Spinal cord (tissue), 10 donors: Measurements from ENCODE around the gene CD40. TPM values are rescaled to one million over a fixed set of nuclear protein-coding genes. Genes with fewer than 3 reads are reported as not detected.

Source experiments
- DNase-seq, 6 donors: peaks; one replicate each; pipeline versions ENCODE4 v3.0.0 to v3.0.0-alpha.2; 2013 to 2015; ENCODE audit warnings: low spot score in 6 of 6, low read depth in 4 of 6
- H3K27ac ChIP-seq: one replicate; pipeline ENCODE4 v1.5.1; 2013; ENCODE audit warnings: low read depth, low read length, control low read depth
- H3K27me3 ChIP-seq: one replicate; pipeline ENCODE4 v1.6.1; 2013; ENCODE audit warnings: low read length; ENCODE audit not compliant: control insufficient read depth, insufficient read depth
- H3K36me3 ChIP-seq: one replicate; pipeline ENCODE4 v1.6.1; 2013; ENCODE audit warnings: low read length; ENCODE audit not compliant: control insufficient read depth, insufficient read depth
- H3K4me1 ChIP-seq: one replicate; pipeline ENCODE4 v1.6.1; 2013; ENCODE audit warnings: low read length; ENCODE audit not compliant: control insufficient read depth, insufficient read depth
- H3K4me3 ChIP-seq: one replicate; pipeline ENCODE4 v1.5.1; 2013; ENCODE audit warnings: low read depth, low read length, control low read depth
- H3K9me3 ChIP-seq: one replicate; pipeline ENCODE4 v1.6.1; 2013; ENCODE audit warnings: low read length; ENCODE audit not compliant: control insufficient read depth, insufficient read depth
- WGBS: methylation state at CpG from one replicate; pipeline ENCODE4 v1.1.5; 2013; ENCODE audit warnings: missing lambda C conversion rate; ENCODE audit not compliant: insufficient coverage; 5-methylcytosine and 5-hydroxymethylcytosine counted together
- polyA plus RNA-seq, 2 donors: library from polyadenylated mRNA; unstranded; fragments of 120-200 nt; gene quantifications; one replicate each; pipeline ENCODE4 v1.2.1, GENCODE V29; 2013; ENCODE audit not compliant: insufficient read length in 2 of 2
- total RNA-seq, 2 donors: library from RNA; depleted of rRNA in 1 of 2; stranded (reverse); fragments of 120-200 nt in 1 of 2; fragments of >200 nt in 1 of 2; gene quantifications; one replicate each; pipeline versions ENCODE4 v1.2.3 to v1.2.4, GENCODE V29; 2013 to 2014
- donor health status: healthy.

The CD40 gene
- total and polyA plus RNA-seq, 4 donors, result 1.6 to 6.5 (median 5.6) TPM

DNA sequence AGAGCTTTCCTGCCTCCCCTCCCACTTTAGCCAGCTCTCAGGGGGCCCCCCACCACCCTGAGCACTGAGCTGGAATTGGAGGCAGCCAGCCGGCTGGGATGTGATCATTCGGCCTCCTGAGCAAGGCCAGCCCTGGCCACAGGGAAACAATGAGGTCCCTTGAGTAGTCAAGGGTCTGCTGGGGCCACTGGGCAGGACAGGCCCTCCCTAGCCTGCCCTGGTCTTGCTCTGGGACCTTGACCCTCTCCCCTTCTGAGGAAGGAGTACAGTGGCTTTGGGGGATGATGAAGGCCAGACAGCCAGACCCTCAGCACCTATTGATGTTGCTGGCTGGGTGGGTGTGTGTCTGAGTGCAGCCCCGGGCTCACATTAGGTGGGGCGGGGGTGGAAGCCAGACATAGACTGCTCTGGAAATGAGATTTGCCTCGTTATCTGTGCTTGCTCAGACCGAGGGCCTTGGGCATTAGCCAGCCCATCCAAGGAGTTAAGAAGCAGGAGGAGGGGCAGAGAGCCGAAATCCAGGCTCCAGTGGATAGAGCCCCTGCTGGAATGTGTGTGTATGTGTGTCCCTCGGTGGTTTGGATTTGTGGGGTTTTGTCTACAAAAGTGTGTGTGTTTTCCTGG is 21.3 kb downstream of the CD40 start:
- Histone ChIP-seq H3K36me3 (no peaks in the 10 kb centered on the region), H3K27ac (no peak overlapping the region), H3K27me3 (peaks cover 6% of the 10 kb centered on the region), H3K9me3 (no peaks in the 10 kb centered on the region), H3K4me3 (no peak overlapping the region), H3K4me1 (peaks cover 35% of the 10 kb centered on the region)
- no peak for DNase-seq
- 47% methylated on average over 8 of the region's 8 CpGs for WGBS

DNA sequence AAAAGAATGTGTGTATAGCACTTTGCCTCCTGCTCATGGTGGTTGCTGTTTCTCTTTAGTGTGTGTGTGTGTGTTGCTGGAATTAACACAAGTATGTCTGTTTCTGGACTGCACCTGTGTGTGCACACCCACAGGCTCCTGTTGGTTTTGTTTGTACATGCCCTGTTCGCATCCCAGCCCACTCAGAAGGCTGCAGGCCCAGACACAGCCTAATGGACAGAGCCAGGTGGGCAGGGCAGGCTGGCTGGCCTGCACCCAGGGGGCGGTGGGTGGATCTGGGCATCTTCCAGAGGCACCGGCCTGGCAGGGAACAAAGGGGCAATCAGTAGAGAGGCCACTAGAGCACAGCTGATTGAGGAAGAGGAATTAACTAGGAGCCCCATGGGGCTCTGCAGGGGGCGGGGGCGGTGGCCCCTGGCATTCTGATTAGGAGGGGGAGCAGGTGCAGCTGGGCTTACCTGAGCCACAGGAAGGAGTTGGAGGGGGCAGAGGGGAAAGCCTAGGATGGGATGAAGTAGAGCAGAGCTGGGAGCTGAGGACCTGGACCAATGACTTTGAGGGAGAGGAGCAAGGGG is 21.9 kb downstream of the CD40 start:
- DNase-seq, result no peak
- no peaks in the 10 kb centered on the region for H3K36me3 ChIP-seq
- peaks cover 35% of the 10 kb centered on the region for H3K4me1 ChIP-seq
- H3K27me3 ChIP-seq, result peaks cover 6% of the 10 kb centered on the region
- no peak overlapping the region for H3K27ac ChIP-seq
- H3K4me3 ChIP-seq, result no peak overlapping the region
- WGBS, result 33% methylated on average over 5 of the region's 5 CpGs
- H3K9me3 ChIP-seq, result no peaks in the 10 kb centered on the region

DNA sequence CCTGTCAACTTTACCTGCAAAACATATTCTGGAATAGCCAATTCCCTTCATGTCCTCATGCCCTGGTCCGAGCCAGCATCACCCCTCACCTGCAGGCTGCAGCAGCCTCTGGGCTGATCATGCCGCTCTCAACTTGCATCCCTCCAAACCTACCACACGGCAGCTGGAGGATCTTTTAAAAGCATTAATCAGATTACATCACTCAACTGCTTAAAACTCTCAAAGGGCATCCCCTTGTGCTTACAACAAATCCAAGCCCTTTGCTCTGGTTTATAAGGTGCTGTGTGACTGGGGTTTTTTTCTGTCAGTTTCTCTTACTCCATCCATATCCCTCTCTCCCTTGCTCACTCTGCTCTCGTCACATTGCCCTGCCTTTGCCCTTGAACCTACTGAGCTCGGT is 24.0 kb downstream of the CD40 start:
- DNase-seq, result no peak
- H3K27me3 ChIP-seq, result peaks cover 6% of the 10 kb centered on the region
- no peaks in the 10 kb centered on the region for H3K36me3 ChIP-seq
- no peaks in the 10 kb centered on the region for H3K9me3 ChIP-seq
- no peak overlapping the region for H3K27ac ChIP-seq
- H3K4me3 ChIP-seq, result no peak overlapping the region
- H3K4me1 ChIP-seq, result peaks cover 34% of the 10 kb centered on the region
- WGBS, result 42% methylated on average over 5 of the region's 5 CpGs

DNA sequence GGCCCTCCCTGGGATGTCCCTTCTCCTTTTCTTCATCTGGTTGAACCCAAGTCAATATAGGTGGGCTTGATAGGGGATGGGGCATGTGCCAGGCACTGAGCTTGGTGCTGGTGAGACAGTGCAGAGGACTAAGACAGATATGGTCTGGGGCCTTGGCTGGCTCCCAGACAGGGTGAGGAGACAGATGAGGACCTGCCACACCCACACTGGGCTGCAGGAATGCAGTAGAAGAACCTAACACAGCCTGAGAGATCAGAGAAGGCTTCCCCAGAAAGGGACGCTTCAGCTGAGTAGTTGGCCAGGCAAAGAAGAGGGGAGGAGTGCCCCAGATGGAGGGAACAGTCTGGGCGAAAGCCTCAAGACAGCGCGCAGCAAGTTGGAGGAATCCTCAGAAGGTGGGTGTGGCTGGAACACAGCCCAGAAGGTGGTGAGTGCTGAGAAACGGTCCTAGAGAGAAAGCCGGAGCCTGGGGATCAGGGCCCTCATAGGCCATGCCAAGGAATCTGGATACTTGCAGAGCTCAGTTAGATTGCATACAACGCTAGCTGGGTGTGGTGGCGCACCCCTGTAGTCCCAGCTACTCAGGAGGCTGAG is 26.4 kb downstream of the CD40 start:
- H3K36me3 ChIP-seq, result no peaks in the 10 kb centered on the region
- WGBS, result 83% methylated on average over 8 of the region's 8 CpGs
- no peak overlapping the region for H3K4me3 ChIP-seq
- DNase-seq, result no peak
- no peak overlapping the region for H3K27ac ChIP-seq
- H3K9me3 ChIP-seq, result no peaks in the 10 kb centered on the region
- H3K4me1 ChIP-seq, result peaks cover 27% of the 10 kb centered on the region
- peaks cover 4% of the 10 kb centered on the region for H3K27me3 ChIP-seq

DNA sequence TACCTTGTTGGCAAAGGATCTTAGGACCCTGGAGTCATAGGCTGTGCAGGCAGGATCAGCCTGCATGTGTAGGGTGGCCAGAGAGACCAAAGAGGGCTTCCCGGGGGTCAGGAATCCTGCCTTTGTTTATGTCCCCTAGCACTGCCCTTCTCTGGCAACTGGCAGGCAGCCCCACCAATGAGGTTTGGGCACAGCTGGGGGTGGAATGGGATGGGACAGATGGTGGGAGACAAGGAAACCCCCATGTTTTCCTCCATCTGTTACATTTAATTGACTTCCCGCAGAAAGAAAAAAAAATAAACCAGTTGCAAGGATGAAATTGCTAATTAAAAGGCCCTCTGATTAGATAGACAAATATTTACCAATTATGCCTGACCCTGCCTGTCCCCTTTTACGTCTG is 27.6 kb downstream of the CD40 start:
- no peak overlapping the region for H3K27ac ChIP-seq
- peaks cover 4% of the 10 kb centered on the region for H3K27me3 ChIP-seq
- peaks cover 21% of the 10 kb centered on the region for H3K4me1 ChIP-seq
- WGBS, result 0% methylated on average over 1 of the region's 3 CpGs
- DNase-seq, result peak in 2 of 6 donors; percentile 63 to 86
- H3K36me3 ChIP-seq, result no peaks in the 10 kb centered on the region
- no peaks in the 10 kb centered on the region for H3K9me3 ChIP-seq
- no peak overlapping the region for H3K4me3 ChIP-seq

DNA sequence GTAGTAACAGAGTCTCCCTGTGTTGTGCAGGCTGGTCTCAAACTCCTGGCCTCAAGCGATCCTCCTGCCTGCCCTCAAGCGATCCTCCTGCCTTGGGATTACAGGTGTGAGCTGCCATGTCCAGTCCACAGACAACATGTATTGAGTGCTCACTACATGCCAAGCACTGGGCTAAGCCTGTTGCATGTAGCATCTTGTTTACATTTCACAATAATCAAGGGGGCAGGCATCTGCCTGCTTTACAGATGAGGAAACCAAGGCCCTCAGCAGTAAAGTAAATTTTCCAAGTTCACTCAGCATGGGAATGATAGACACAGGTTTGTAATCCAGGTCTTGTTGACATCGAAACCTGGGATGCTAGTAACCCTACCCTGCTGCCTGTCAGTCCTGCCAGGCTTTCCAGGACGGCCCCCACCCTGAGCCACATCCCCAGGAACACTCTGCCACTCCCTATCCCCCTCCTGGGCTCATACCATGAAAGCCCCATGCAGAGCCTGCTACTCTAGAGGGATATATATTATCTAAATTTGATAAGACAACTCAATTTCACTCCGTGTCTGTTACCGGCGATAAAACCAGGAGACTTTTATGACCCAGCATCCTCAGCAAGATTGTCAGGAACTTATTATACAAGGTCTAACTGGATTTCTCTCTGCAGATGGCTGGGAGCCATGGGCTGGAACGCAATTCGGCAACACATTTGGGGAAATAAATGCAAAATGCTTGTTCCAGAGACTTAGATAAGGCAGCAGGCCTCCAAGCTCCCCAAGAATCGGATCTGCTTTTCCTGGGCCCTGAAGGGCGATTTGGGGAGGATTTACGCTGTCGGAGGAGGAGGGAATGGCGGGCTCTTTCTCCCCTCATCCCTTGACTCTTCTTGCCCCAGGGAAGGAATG is 30.4 kb downstream of the CD40 start:
- H3K36me3 ChIP-seq, result no peaks in the 10 kb centered on the region
- H3K4me3 ChIP-seq, result no peak overlapping the region
- WGBS, result 73% methylated on average over 10 of the region's 14 CpGs
- peaks cover 42% of the 10 kb centered on the region for H3K4me1 ChIP-seq
- no peak overlapping the region for H3K27ac ChIP-seq
- H3K27me3 ChIP-seq, result no peaks in the 10 kb centered on the region
- peak in 2 of 6 donors; percentile 58 to 80 for DNase-seq
- H3K9me3 ChIP-seq, result no peaks in the 10 kb centered on the region

DNA sequence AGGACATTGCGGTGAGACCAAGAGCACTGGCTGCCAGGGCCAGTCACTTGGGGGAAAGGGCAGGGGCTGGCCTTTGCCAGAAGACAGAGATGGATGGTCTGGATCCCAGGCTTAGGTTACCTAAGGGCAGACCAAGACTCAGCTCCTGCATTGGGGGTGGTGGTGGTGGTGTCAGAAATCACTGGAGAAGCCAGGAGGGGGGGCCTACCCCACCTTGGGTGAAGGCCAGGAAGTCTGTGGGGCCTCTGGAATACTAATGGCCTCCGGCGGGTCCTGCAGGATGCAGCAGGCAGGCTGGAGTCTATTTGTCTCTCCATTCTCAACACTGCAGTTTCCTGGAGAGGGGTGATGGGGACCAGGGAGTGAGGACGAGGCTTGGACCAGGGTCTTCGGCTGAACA is 32.8 kb downstream of the CD40 start:
- DNase-seq, result peak in 2 of 6 donors; percentile 74 to 80
- Histone ChIP-seq H3K36me3 (no peaks in the 10 kb centered on the region), H3K9me3 (no peaks in the 10 kb centered on the region), H3K27me3 (no peaks in the 10 kb centered on the region), H3K27ac (no peak overlapping the region), H3K4me3 (no peak overlapping the region), H3K4me1 (peaks cover 40% of the 10 kb centered on the region)
- WGBS, result 31% methylated on average over 4 of the region's 5 CpGs

DNA sequence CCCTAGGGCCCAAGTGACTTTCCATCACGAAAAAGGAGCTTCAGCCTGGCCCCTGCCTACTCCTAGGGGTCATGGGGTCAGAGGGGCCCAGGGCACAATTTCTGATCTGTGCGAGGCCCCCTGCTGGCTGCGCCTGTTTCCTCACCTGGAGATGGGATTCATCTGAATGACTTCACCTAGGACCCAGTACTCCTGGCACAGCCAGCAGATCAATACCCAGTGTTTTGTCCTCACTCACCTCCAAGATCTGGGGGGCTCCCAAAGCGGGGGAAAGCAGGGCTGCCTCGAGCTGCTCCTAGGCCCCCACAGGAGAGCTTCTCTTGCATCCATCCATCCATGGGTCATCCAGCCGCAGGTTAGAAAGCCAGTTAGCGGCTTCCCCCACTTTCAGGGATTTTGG is 33.8 kb downstream of the CD40 start:
- H3K27me3 ChIP-seq, result no peaks in the 10 kb centered on the region
- no peaks in the 10 kb centered on the region for H3K36me3 ChIP-seq
- no peak for DNase-seq
- H3K9me3 ChIP-seq, result no peaks in the 10 kb centered on the region
- peaks cover 35% of the 10 kb centered on the region for H3K4me1 ChIP-seq
- 55% methylated on average over 3 of the region's 7 CpGs for WGBS
- H3K27ac ChIP-seq, result no peak overlapping the region
- H3K4me3 ChIP-seq, result no peak overlapping the region

DNA sequence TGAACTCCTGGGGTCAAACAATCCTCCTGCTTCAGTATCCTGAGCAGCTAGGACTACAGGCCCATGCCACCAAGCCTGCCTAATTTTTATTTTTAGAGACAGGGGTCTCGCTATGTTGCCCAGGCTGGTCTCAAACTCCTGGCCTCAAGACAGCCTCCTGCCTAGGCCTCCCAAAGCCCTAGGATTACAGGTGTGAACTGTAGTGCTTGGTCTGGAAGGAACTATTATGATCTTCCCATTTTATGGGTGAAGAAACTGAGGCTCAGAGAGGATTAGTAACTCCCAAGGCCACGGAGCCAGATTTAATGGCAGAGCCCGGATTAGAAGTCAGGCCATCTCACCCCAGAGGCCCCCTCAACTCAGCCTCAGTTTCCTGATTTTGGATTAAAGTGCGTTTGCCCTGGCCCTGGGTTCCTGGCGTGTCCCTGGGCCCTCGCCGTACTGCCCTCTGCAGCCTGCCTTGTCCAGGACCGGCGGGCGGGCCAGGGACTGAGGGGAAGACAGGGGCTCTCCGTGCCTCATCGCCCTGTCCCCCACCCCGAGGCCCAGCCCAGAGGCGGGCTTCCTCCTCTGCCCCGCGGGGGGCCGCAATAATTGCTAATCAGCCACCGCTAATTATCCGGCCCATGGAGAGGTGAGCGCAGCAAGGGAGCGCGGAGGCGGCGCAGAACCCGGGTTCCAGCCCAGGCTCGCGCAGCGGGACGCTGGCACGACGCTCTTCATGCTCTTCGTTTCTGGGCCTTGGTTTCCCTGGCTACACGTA is 34.9 kb downstream of the CD40 start:
- WGBS, result 48% methylated on average over 32 of the region's 33 CpGs
- Histone ChIP-seq H3K4me1 (peaks cover 45% of the 10 kb centered on the region), H3K27ac (no peak overlapping the region), H3K27me3 (peaks cover 3% of the 10 kb centered on the region), H3K4me3 (no peak overlapping the region), H3K9me3 (no peaks in the 10 kb centered on the region), H3K36me3 (no peaks in the 10 kb centered on the region)
- no peak for DNase-seq
